ENCODE measurements around the gene DPPA5. TPM values are rescaled to one million over a fixed set of nuclear protein-coding genes. Genes with fewer than 3 reads are reported as not detected.

DPPA5 gene
- total and polyA plus RNA-seq, 9 of the 15 experiments (the other 6 are each of a cell fraction or from before 2014, with no cell fraction given), result not detected

DNA sequence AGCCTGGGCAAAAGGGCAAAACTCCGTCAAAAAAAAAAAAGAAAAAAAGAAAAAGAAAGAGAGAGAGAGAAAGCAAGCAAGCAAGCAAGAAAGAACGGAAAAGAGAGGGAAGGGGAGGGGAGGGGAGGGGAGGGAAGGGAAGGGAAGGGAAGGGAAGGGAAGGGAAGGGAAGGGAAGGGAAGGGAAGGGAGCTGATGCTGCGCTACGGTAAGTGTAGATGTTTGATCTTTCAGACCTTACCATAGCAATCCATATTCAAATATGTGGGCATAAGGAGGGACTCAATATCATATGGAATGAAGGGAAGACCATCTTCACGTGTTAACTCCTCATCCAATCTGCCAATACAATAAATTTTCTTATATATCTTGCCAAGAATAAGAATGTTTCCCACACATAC lies 11.9 kb downstream of the DPPA5 start:
- Histone ChIP-seq H4K20me1 (replicated peaks; ENCODE audit: control insufficient read depth, insufficient read depth, low read length) (no peaks in the 10 kb centered on the region), H3K79me2 (ENCODE audit: control insufficient read depth, insufficient read depth, low read length) (no peaks in the 10 kb centered on the region), H3K36me3 (ENCODE audit: control insufficient read depth, insufficient read depth, low read length) (no peaks in the 10 kb centered on the region), H3K4me2 (ENCODE audit: insufficient read depth, low read length) (no peak overlapping the region), H3K9ac (ENCODE audit: insufficient read depth in 1 of 2, low read depth in 2 of 2, low read length in 2 of 2) (no peak overlapping the region), H3K27me3 (ENCODE audit: control insufficient read depth in 2 of 2, insufficient read depth in 2 of 2, low read length in 2 of 2) (peaks cover 4 to 19% of the 10 kb centered on the region in 2 experiments), H3K9me1 (ENCODE audit: control insufficient read depth, insufficient read depth, low read length) (no peaks in the 10 kb centered on the region), H2AFZ (ENCODE audit: low read depth, low read length) (no peak overlapping the region), H3K9me3 (replicated peaks; ENCODE audit: control insufficient read depth, insufficient read depth, low read depth, low read length) (no peaks in the 10 kb centered on the region), H3K4me1 (replicated peaks in 1 of 2; ENCODE audit: control insufficient read depth in 2 of 2, insufficient read depth in 2 of 2, low read length in 2 of 2) (no peaks in the 10 kb centered on the region), H3K4me3 (no peak overlapping the region), H3K27ac (ENCODE audit: extremely low read depth, low read depth, low read length) (no peak overlapping the region)
- intact Hi-C loops (cut with micrococcal nuclease), result no loop called here
- DNase-seq (ENCODE audit: extremely low read depth in 1 of 4, low spot score in 3 of 4), result no peak
- TF ChIP-seq TRIM24 (IDR thresholded peaks at IDR 0.05) (no peak), ZC3H8 (IDR thresholded peaks at IDR 0.05) (no peak), PCBP1 (IDR thresholded peaks at IDR 0.05; ENCODE audit: low read depth, low read length, poor library complexity, severe bottlenecking) (peak; percentile 62), ATF4 (CRISPR knock-in tag; IDR thresholded peaks at IDR 0.05) (no peak)
- WGBS (ENCODE audit: insufficient coverage, low coverage, missing lambda C conversion rate), result 0% methylated on average over 2 of the region's 5 CpGs
- FAIRE-seq, result no peak
- ChIA-PET POLR2A (no interaction called here), CTCF (ENCODE audit: low intra/inter-chr PET ratio) (no interaction called here)
- BruUV-seq (replicated peaks), result no TSS peak
- in situ Hi-C loops (cut with MboI), result loop anchor here (25.0 kb wide), 1 partner anchor 930 kb away; no protein-coding TSS in a partner anchor
- no peak for ATAC-seq

DNA sequence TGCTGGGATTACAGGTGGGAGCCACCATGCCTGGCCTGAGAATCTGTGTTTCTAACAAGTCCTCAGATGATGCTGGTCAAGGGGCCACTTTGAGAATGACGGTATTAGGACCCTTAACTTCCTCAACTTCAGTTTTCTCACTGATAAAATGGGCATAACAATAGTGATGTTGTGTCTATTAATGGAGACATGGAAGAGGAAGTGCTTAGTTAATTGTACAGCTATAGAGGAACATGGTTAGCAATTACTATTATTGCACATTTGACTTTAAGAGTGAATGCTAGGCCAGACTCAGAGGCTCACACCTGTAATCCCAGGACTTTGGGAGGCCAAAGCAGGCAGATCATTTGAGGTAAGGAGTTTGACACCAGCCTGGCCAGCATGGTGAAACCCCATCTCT lies 12.7 kb downstream of the DPPA5 start:
- Histone ChIP-seq H3K4me3 (no peak overlapping the region), H3K27ac (ENCODE audit: extremely low read depth, low read depth, low read length) (no peak overlapping the region), H3K79me2 (ENCODE audit: control insufficient read depth, insufficient read depth, low read length) (no peaks in the 10 kb centered on the region), H3K4me1 (replicated peaks in 1 of 2; ENCODE audit: control insufficient read depth in 2 of 2, insufficient read depth in 2 of 2, low read length in 2 of 2) (no peaks in the 10 kb centered on the region), H2AFZ (ENCODE audit: low read depth, low read length) (no peak overlapping the region), H3K27me3 (ENCODE audit: control insufficient read depth in 2 of 2, insufficient read depth in 2 of 2, low read length in 2 of 2) (peaks cover 4 to 22% of the 10 kb centered on the region in 2 experiments), H3K4me2 (ENCODE audit: insufficient read depth, low read length) (no peak overlapping the region), H4K20me1 (replicated peaks; ENCODE audit: control insufficient read depth, insufficient read depth, low read length) (no peaks in the 10 kb centered on the region), H3K36me3 (ENCODE audit: control insufficient read depth, insufficient read depth, low read length) (no peaks in the 10 kb centered on the region), H3K9ac (ENCODE audit: insufficient read depth in 1 of 2, low read depth in 2 of 2, low read length in 2 of 2) (no peak overlapping the region), H3K9me3 (replicated peaks; ENCODE audit: control insufficient read depth, insufficient read depth, low read depth, low read length) (no peaks in the 10 kb centered on the region), H3K9me1 (ENCODE audit: control insufficient read depth, insufficient read depth, low read length) (no peaks in the 10 kb centered on the region)
- intact Hi-C loops (cut with micrococcal nuclease) (no loop called here), in situ Hi-C loops (cut with MboI) (loop anchor here (25.0 kb wide), 1 partner anchor 929 kb away; no protein-coding TSS in a partner anchor)
- POLR2A ChIA-PET, result no interaction called here
- no peak for DNase-seq (ENCODE audit: extremely low read depth in 1 of 4, low spot score in 3 of 4)
- FAIRE-seq, result no peak
- TF ChIP-seq HSF4 (CRISPR knock-in tag; IDR thresholded peaks at IDR 0.05; ENCODE audit: borderline replicate concordance) (no peak), SPI1 (IDR thresholded peaks at IDR 0.05; ENCODE audit: borderline replicate concordance, low read depth, low read length) (0 out of 2 replicates have a peak, but pooled peaks have one; percentile 24)
- BruUV-seq (replicated peaks), result no TSS peak
- WGBS (ENCODE audit: insufficient coverage, low coverage, missing lambda C conversion rate), result 0% methylated on average over 1 of the region's 1 CpG
- no peak for ATAC-seq
- CTCF ChIA-PET (ENCODE audit: low intra/inter-chr PET ratio), result no interaction called here

Measured in K562 (cell line).